Natural killer cell (primary cell): Measurements from ENCODE around the gene PFKM. TPM values are rescaled to one million over a fixed set of nuclear protein-coding genes. Genes with fewer than 3 reads are reported as not detected.

ENCODE experiments used
- ATAC-seq, 3 donors: fragments of 150-1000 bp in 2 of 3; fragments of 200-7000 bp in 1 of 3; cut with Tn5 transposase; 1 replicate in 1 of 3; 2 replicates in 2 of 3; pipeline ENCODE4 v1.10.0; 2021; ENCODE audit warnings: mild to moderate bottlenecking in 2 of 3, moderate library complexity in 2 of 3
- DNase-seq, 2 donors: peaks; one replicate each; pipeline versions ENCODE4 v3.0.0 to v3.0.0-alpha.2; 2013 to 2021; ENCODE audit warnings: mixed read lengths in 1 of 2
- H3K27ac ChIP-seq: one replicate; pipeline ENCODE4 v1.5.1; 2013; ENCODE audit warnings: mild to moderate bottlenecking, low read length
- H3K27me3 ChIP-seq: one replicate; pipeline ENCODE4 v1.6.1; 2013; ENCODE audit warnings: low read length; ENCODE audit not compliant: control insufficient read depth, insufficient read depth
- H3K36me3 ChIP-seq: one replicate; pipeline ENCODE4 v1.6.1; 2013; ENCODE audit warnings: low read length; ENCODE audit not compliant: control insufficient read depth, insufficient read depth
- H3K4me1 ChIP-seq: one replicate; pipeline ENCODE4 v1.6.1; 2013; ENCODE audit warnings: low read length; ENCODE audit not compliant: control insufficient read depth, insufficient read depth
- H3K4me3 ChIP-seq: one replicate; pipeline ENCODE4 v1.5.1; 2013; ENCODE audit warnings: low read length
- H3K9me3 ChIP-seq: one replicate; pipeline ENCODE4 v1.6.1; 2013; ENCODE audit warnings: low read length; ENCODE audit not compliant: control insufficient read depth, insufficient read depth
- H3K27ac Mint-ChIP-seq, 2 donors: one replicate each; pipeline ENCODE4 v1.8.0; 2022; ENCODE audit warnings: mild to moderate bottlenecking in 2 of 2, mixed read lengths in 2 of 2, moderate library complexity in 1 of 2
- H3K27me3 Mint-ChIP-seq, 2 donors: one replicate each; pipeline ENCODE4 v1.8.0; 2022; ENCODE audit warnings: low read depth in 2 of 2, mixed read lengths in 2 of 2
- H3K36me3 Mint-ChIP-seq: one replicate; pipeline ENCODE4 v1.8.0; 2022; ENCODE audit warnings: mixed read lengths
- H3K4me1 Mint-ChIP-seq, 2 donors: one replicate each; pipeline ENCODE4 v1.8.0; 2022; ENCODE audit warnings: mixed read lengths in 2 of 2
- H3K4me3 Mint-ChIP-seq: one replicate; pipeline ENCODE4 v1.8.0; 2022; ENCODE audit warnings: mild to moderate bottlenecking, moderate library complexity, mixed read lengths
- H3K9me3 Mint-ChIP-seq, 2 donors: one replicate each; pipeline ENCODE4 v1.8.0; 2022; ENCODE audit warnings: mixed read lengths in 2 of 2
- WGBS: methylation state at CpG from one replicate; pipeline ENCODE4 v1.1.7; 2013; ENCODE audit warnings: missing lambda C conversion rate; ENCODE audit not compliant: insufficient coverage; 5-methylcytosine and 5-hydroxymethylcytosine counted together
- intact Hi-C: fragments of 100-400 bp; cut with micrococcal nuclease; formaldehyde crosslinking; loops from one replicate; pipeline ENCODE4 v1.14.2; 2022
- total RNA-seq, 4 donors: library from RNA; stranded (reverse); fragments of 120-200 nt in 1 of 4; gene quantifications; one replicate each; pipeline versions ENCODE4 v1.2.3 to v1.2.4, GENCODE V29; 2013 to 2022
- TF ChIP-seq, protein P1 (sequence below): fragments of 200-600 bp; IDR thresholded peaks from one replicate; pipeline ENCODE4 v1.8.0; 2022; ENCODE audit warnings: antibody characterized with exemption

The PFKM gene
- total RNA-seq, 3 donors from 2014 or later (not counting 1 experiment from before 2014, with no cell fraction given): 6.2 to 13.5 (median 6.4) TPM

- Mint-ChIP-seq H3K9me3 (no peaks in the 10 kb centered on the region), H3K27ac (no peak overlapping the region), H3K4me3 (no peak overlapping the region), H3K36me3 (no peaks in the 10 kb centered on the region), H3K27me3 (peaks cover 37 to 47% of the 10 kb centered on the region in 2 donors), H3K4me1 (peaks cover 8 to 13% of the 10 kb centered on the region in 2 donors)
- no peak overlapping the region for H3K4me3 ChIP-seq
- H3K36me3 ChIP-seq: no peaks in the 10 kb centered on the region
- no peak overlapping the region for H3K27ac ChIP-seq
- DNase-seq (no peak), ATAC-seq (no peak)
- H3K27me3 ChIP-seq: peaks cover 20% of the 10 kb centered on the region
- H3K9me3 ChIP-seq: no peaks in the 10 kb centered on the region
- 84% methylated on average over 10 of the region's 10 CpGs for WGBS
- TF ChIP-seq, protein P1, sequence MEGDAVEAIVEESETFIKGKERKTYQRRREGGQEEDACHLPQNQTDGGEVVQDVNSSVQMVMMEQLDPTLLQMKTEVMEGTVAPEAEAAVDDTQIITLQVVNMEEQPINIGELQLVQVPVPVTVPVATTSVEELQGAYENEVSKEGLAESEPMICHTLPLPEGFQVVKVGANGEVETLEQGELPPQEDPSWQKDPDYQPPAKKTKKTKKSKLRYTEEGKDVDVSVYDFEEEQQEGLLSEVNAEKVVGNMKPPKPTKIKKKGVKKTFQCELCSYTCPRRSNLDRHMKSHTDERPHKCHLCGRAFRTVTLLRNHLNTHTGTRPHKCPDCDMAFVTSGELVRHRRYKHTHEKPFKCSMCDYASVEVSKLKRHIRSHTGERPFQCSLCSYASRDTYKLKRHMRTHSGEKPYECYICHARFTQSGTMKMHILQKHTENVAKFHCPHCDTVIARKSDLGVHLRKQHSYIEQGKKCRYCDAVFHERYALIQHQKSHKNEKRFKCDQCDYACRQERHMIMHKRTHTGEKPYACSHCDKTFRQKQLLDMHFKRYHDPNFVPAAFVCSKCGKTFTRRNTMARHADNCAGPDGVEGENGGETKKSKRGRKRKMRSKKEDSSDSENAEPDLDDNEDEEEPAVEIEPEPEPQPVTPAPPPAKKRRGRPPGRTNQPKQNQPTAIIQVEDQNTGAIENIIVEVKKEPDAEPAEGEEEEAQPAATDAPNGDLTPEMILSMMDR: no peak
- intact Hi-C loops: loop anchor here (10.0 kb wide), 1 partner anchor 267 kb away; no protein-coding TSS in a partner anchor
- H3K4me1 ChIP-seq: peaks cover 12% of the 10 kb centered on the region
Measured at GRCh38 chr12:48187916-48188695, 68.9 kb downstream of the PFKM start.

DNA sequence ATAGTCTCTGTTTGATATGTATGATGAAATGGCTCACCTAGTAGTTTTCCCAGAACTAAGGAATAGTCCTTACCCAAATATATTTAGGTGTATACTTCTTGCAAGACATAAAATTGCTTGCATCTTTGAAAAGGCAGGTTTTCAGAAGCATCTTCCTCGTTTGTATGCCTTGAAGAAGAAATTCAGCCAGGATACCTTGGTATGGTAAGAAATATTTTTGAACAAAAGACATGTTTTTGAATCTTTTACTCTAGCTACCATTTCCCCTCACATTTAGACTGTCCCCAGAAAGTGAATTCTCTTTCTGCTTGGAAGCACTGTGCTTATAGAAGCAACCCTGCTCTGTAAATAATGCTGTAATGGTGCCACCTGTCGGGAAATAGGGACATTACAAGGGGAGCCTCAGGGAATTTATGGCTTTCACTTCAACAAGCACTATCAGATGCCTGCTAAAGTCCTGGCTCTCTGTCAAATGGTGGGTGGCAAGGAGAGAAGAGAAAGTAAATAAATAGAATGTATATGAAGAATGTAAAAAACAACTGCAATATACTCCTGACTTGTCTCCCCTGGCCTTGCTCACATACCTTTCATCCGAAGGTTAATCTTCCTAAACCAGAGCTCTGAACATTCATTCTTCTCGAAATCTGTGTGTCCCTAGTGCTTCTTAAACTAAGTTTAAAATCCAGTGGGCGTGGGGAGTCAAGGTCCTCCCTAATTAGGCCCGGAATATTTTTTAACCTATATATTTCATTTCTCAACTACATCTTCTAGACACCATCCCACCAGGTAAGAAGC, 70.4 kb downstream of the PFKM start:
- WGBS: 51% methylated on average over 6 of the region's 6 CpGs

GRCh38 chr12:48191096-48191495, 71.9 kb downstream of the PFKM start:
- Histone ChIP-seq H3K36me3 (no peaks in the 10 kb centered on the region), H3K27me3 (peaks cover 6% of the 10 kb centered on the region), H3K9me3 (no peaks in the 10 kb centered on the region), H3K27ac (no peak overlapping the region), H3K4me1 (no peaks in the 10 kb centered on the region), H3K4me3 (no peak overlapping the region)
- Mint-ChIP-seq H3K9me3 (no peaks in the 10 kb centered on the region), H3K27ac (no peak overlapping the region), H3K27me3 (peaks cover 38 to 48% of the 10 kb centered on the region in 2 donors), H3K4me3 (no peak overlapping the region), H3K4me1 (no peaks in the 10 kb centered on the region), H3K36me3 (no peaks in the 10 kb centered on the region)
- ATAC-seq (no peak), DNase-seq (no peak)
- TF ChIP-seq, protein P1: no peak
- intact Hi-C loops: no loop called here

More for the DNA sequence above, 70.4 kb downstream of the PFKM start:
- Histone ChIP-seq H3K4me1 (peaks cover 2% of the 10 kb centered on the region), H3K27ac (no peak overlapping the region), H3K9me3 (no peaks in the 10 kb centered on the region), H3K36me3 (no peaks in the 10 kb centered on the region), H3K4me3 (no peak overlapping the region), H3K27me3 (peaks cover 16% of the 10 kb centered on the region)
- TF ChIP-seq, protein P1: peak; percentile 84
- Mint-ChIP-seq H3K27me3 (peaks cover 45 to 56% of the 10 kb centered on the region in 2 donors), H3K4me1 (peaks cover 2 to 4% of the 10 kb centered on the region in 2 donors), H3K9me3 (no peaks in the 10 kb centered on the region), H3K36me3 (no peaks in the 10 kb centered on the region), H3K4me3 (no peak overlapping the region), H3K27ac (no peak overlapping the region)
- DNase-seq (peak; percentile 52 to 85), ATAC-seq (peak; percentile 79 to 95 (median 90))
- intact Hi-C loops: loop anchor here (10.0 kb wide), 1 partner anchor 265 kb away; no protein-coding TSS in a partner anchor
